Smooth muscle cell (in vitro differentiated cells): ENCODE results near the gene ST7. TPM values are rescaled to one million over a fixed set of nuclear protein-coding genes. Genes with fewer than 3 reads are reported as not detected.

Source experiments
- DNase-seq: peaks from one replicate; lab custom pipeline; 2025; ENCODE audit not compliant: unreplicated experiment; lab: John Stamatoyannopoulos, UW
- H2AFZ ChIP-seq: fragments of 200-600 bp; sonication (generic); 2 replicates; pipeline ENCODE4 v1.6.0; 2016; ENCODE audit warnings: antibody characterized with exemption, low read depth, mild to moderate bottlenecking
- H3F3A ChIP-seq: fragments of 200-600 bp; sonication (generic); 2 replicates; pipeline ENCODE4 v1.6.0; 2017; ENCODE audit warnings: antibody characterized with exemption, low read depth
- H3K27ac ChIP-seq: fragments of 200-600 bp; sonication (generic); 2 replicates; pipeline ENCODE4 v1.5.1; 2016; ENCODE audit warnings: low read depth, mild to moderate bottlenecking
- H3K27me3 ChIP-seq: fragments of 200-600 bp; sonication (generic); 2 replicates; pipeline ENCODE4 v1.6.1; 2016; ENCODE audit warnings: low read depth, mild to moderate bottlenecking
- H3K36me3 ChIP-seq: fragments of 200-600 bp; sonication (generic); 2 replicates; pipeline ENCODE4 v1.5.1; 2016; ENCODE audit warnings: low read depth
- H3K4me1 ChIP-seq: fragments of 200-600 bp; sonication (generic); 2 replicates; pipeline ENCODE4 v1.5.1; 2016; ENCODE audit warnings: low read depth
- H3K4me2 ChIP-seq: fragments of 200-600 bp; sonication (generic); 2 replicates; pipeline ENCODE4 v1.6.0; 2016; ENCODE audit warnings: mild to moderate bottlenecking
- H3K4me3 ChIP-seq: fragments of 200-600 bp; sonication (generic); 2 replicates; pipeline ENCODE4 v1.5.1; 2016; ENCODE audit warnings: mild to moderate bottlenecking
- H3K79me2 ChIP-seq: fragments of 200-600 bp; sonication (generic); 2 replicates; pipeline ENCODE4 v1.6.0; 2016; ENCODE audit warnings: low read depth, mild to moderate bottlenecking
- H3K9ac ChIP-seq: fragments of 200-600 bp; sonication (generic); 2 replicates; pipeline ENCODE4 v1.6.0; 2016; ENCODE audit warnings: low read depth
- H3K9me3 ChIP-seq: fragments of 200-600 bp; sonication (generic); replicated peaks from 2 replicates; pipeline ENCODE4 v1.5.1; 2016; ENCODE audit warnings: low read depth
- H4K20me1 ChIP-seq: fragments of 200-600 bp; sonication (generic); 2 replicates; pipeline ENCODE4 v1.6.0; 2016; ENCODE audit warnings: low read depth
- WGBS: methylation state at CpG from one replicate; pipeline ENCODE4 v1.1.7; 2016; ENCODE audit warnings: low lambda C conversion rate; 5-methylcytosine and 5-hydroxymethylcytosine counted together
- polyA plus RNA-seq: library from polyadenylated mRNA; unstranded; fragments of >200 nt; fragmentation: Nextera tagmentation; extraction: Ambion mirVana; gene quantifications from 2 replicates; pipeline ENCODE4 v1.2.1, GENCODE V29; 2016
- total RNA-seq: library from RNA; depleted of rRNA; stranded (reverse); fragments of >200 nt; gene quantifications from 2 replicates; pipeline ENCODE4 v1.2.3, GENCODE V29; 2014
- TF ChIP-seq, protein P1 (sequence below): fragments of 200-600 bp; sonication (generic); IDR thresholded peaks from 2 replicates; pipeline ENCODE4 v1.5.1; 2017; ENCODE audit warnings: borderline replicate concordance, mild to moderate bottlenecking, antibody characterized with exemption; ENCODE audit not compliant: insufficient read depth, poor library complexity, severe bottlenecking

ST7 gene
- total and polyA plus RNA-seq, 2 experiments from 2014 or later, result 23.2 to 26.1 TPM

DNA sequence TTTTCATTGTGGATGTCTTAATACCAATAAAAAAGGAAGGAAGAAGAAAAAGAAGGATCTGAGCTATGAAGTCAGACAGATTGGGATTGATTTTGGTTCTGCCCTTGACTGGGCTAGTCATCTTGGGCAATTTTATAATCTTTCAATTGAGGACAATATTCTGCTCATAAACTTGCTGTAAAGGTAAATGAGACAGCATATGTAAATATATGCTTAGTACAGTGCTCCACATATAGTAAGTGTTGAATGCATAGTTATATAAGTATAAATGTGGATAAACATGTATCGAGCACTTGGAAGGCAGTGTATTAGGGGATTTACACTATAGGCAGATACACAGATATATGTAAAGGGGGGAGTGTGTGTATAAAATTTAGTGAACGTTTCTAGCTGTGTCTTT lies 85.1 kb downstream of the ST7 start:
- H4K20me1 ChIP-seq, result peaks cover 37% of the 10 kb centered on the region
- WGBS, result 81% methylated on average over 2 of the region's 2 CpGs
- TF ChIP-seq, protein P1, sequence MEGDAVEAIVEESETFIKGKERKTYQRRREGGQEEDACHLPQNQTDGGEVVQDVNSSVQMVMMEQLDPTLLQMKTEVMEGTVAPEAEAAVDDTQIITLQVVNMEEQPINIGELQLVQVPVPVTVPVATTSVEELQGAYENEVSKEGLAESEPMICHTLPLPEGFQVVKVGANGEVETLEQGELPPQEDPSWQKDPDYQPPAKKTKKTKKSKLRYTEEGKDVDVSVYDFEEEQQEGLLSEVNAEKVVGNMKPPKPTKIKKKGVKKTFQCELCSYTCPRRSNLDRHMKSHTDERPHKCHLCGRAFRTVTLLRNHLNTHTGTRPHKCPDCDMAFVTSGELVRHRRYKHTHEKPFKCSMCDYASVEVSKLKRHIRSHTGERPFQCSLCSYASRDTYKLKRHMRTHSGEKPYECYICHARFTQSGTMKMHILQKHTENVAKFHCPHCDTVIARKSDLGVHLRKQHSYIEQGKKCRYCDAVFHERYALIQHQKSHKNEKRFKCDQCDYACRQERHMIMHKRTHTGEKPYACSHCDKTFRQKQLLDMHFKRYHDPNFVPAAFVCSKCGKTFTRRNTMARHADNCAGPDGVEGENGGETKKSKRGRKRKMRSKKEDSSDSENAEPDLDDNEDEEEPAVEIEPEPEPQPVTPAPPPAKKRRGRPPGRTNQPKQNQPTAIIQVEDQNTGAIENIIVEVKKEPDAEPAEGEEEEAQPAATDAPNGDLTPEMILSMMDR, result no peak

GRCh38 chr7:117041007-117041406 lies 87.7 kb downstream of the ST7 start:
- H3K9ac ChIP-seq, result no peak overlapping the region
- DNase-seq, result no peak
- no peak overlapping the region for H3K27ac ChIP-seq
- no peaks in the 10 kb centered on the region for H3K36me3 ChIP-seq
- H3K4me3 ChIP-seq, result no peak overlapping the region
- H3K4me2 ChIP-seq, result no peak overlapping the region
- H3K27me3 ChIP-seq, result no peaks in the 10 kb centered on the region
- peaks cover 35% of the 10 kb centered on the region for H3K79me2 ChIP-seq
- TF ChIP-seq, protein P1, result no peak
- no peak overlapping the region for H2AFZ ChIP-seq
- H3K9me3 ChIP-seq, result no peaks in the 10 kb centered on the region
- no peaks in the 10 kb centered on the region for H3K4me1 ChIP-seq
- H3F3A ChIP-seq, result no peaks in the 10 kb centered on the region
- WGBS, result 98% methylated on average over 2 of the region's 2 CpGs
- H4K20me1 ChIP-seq, result peaks cover 33% of the 10 kb centered on the region

More for the DNA sequence above, 85.1 kb downstream of the ST7 start:
- Histone ChIP-seq H3K27ac (no peak overlapping the region), H3K9ac (no peak overlapping the region), H3K4me1 (no peaks in the 10 kb centered on the region), H3K36me3 (no peaks in the 10 kb centered on the region), H3F3A (no peaks in the 10 kb centered on the region), H3K4me3 (no peak overlapping the region), H2AFZ (no peak overlapping the region), H3K9me3 (no peaks in the 10 kb centered on the region), H3K4me2 (no peak overlapping the region), H3K27me3 (no peaks in the 10 kb centered on the region), H3K79me2 (peaks cover 28% of the 10 kb centered on the region)
- no peak for DNase-seq

DNA sequence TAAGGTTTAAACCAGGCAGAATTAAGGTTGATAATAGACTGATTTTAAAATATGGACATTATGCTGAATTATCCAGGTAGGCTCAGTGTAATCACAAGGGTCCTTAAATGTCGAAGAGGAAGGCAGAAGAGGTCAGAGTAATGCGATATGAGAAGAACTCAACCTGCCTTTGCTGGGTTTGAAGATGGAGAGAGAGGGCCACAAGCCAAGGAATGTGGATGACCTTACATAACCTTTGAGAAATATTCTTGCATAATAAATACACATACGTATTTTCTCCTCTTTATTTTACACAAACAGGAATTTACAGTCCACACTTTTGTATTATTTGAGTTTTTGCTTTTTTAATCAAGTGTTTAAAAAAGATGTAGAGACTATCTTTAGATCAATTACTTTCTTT lies 88.5 kb downstream of the ST7 start:
- no peak overlapping the region for H2AFZ ChIP-seq
- H3K27me3 ChIP-seq, result no peaks in the 10 kb centered on the region
- WGBS, result over 99% methylated on average over 3 of the region's 3 CpGs
- peaks cover 42% of the 10 kb centered on the region for H3K79me2 ChIP-seq
- H3K36me3 ChIP-seq, result no peaks in the 10 kb centered on the region
- peaks cover 33% of the 10 kb centered on the region for H4K20me1 ChIP-seq
- H3K4me2 ChIP-seq, result no peak overlapping the region
- H3K9me3 ChIP-seq, result no peaks in the 10 kb centered on the region
- no peak overlapping the region for H3K4me3 ChIP-seq
- H3K27ac ChIP-seq, result no peak overlapping the region
- no peak overlapping the region for H3K9ac ChIP-seq
- DNase-seq, result no peak
- TF ChIP-seq, protein P1, result no peak
- H3F3A ChIP-seq, result no peaks in the 10 kb centered on the region
- no peaks in the 10 kb centered on the region for H3K4me1 ChIP-seq

DNA sequence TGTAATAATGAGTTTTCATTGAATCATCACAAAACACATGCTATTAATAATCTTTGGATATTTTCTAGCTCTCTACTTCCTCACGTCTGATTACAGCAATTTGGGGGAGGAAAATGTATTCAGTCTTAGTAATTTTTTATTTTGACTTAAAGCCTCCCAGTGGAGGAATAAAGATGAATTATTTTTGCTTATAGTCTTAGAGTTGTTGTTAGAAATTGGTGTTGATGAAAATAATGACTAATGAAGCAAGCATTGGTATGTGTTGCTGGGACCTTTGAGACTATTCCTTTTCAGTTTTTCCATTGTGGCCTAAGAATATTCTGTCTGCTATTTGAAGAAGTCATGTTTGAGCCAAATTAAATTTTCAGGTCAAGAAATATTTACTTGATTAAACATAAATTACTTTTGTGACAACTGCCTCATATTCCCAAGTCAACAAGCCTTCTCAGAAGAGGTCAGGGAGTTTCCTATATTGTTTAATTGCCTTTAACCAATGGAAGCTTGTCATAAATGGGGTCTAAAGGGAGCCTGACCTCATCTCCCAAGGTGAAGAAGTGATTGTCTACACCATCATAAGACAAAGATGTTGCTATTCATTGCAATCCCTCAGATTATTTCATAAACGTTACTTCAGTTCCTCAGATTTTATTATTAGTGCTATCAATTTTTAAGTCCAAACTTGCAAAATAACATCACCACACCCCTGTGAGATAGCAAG lies 90.0 kb downstream of the ST7 start:
- H3K4me2 ChIP-seq, result no peak overlapping the region
- H3F3A ChIP-seq, result no peaks in the 10 kb centered on the region
- H2AFZ ChIP-seq, result no peak overlapping the region
- no peak overlapping the region for H3K4me3 ChIP-seq
- H4K20me1 ChIP-seq, result peaks cover 25% of the 10 kb centered on the region
- H3K27me3 ChIP-seq, result no peaks in the 10 kb centered on the region
- H3K4me1 ChIP-seq, result no peaks in the 10 kb centered on the region
- TF ChIP-seq, protein P1, result no peak
- H3K27ac ChIP-seq, result no peak overlapping the region
- WGBS, result 87% methylated on average over 2 of the region's 2 CpGs
- no peak for DNase-seq
- H3K79me2 ChIP-seq, result peaks cover 44% of the 10 kb centered on the region
- H3K9ac ChIP-seq, result no peak overlapping the region
- H3K36me3 ChIP-seq, result no peaks in the 10 kb centered on the region
- no peaks in the 10 kb centered on the region for H3K9me3 ChIP-seq
